Glutamatergic neuron (in vitro differentiated cells): Measurements from ENCODE around the gene DPH5. TPM values are rescaled to one million over a fixed set of nuclear protein-coding genes. Genes with fewer than 3 reads are reported as not detected.
"Not testable (repeated sequence)": the region's sequence is repeated elsewhere in the genome, so short reads cannot be mapped to it uniquely, and the experiment has no call there.

Experiments
- DNase-seq: peaks from one replicate; pipeline ENCODE4 v3.0.0; 2022
- H3K27ac Mint-ChIP-seq: one replicate; pipeline ENCODE4 v1.8.0; 2020; ENCODE audit warnings: mild to moderate bottlenecking, mixed read lengths, inconsistent platforms; ENCODE audit not compliant: unreplicated experiment
- H3K27me3 Mint-ChIP-seq: one replicate; pipeline ENCODE4 v1.8.0; 2020; ENCODE audit warnings: mild to moderate bottlenecking, moderate library complexity, mixed read lengths, inconsistent platforms; ENCODE audit not compliant: unreplicated experiment
- H3K36me3 Mint-ChIP-seq: one replicate; pipeline ENCODE4 v1.8.0; 2020; ENCODE audit warnings: mild to moderate bottlenecking, mixed read lengths, inconsistent platforms; ENCODE audit not compliant: unreplicated experiment
- H3K4me1 Mint-ChIP-seq: one replicate; pipeline ENCODE4 v1.8.0; 2020; ENCODE audit warnings: mild to moderate bottlenecking, low read depth, mixed read lengths, inconsistent platforms; ENCODE audit not compliant: unreplicated experiment
- H3K4me3 Mint-ChIP-seq: one replicate; pipeline ENCODE4 v1.8.0; 2020; ENCODE audit warnings: mild to moderate bottlenecking, mixed read lengths, inconsistent platforms; ENCODE audit not compliant: unreplicated experiment
- H3K9me3 Mint-ChIP-seq: one replicate; pipeline ENCODE4 v1.8.0; 2020; ENCODE audit warnings: mild to moderate bottlenecking, moderate library complexity, mixed read lengths, inconsistent platforms; ENCODE audit not compliant: unreplicated experiment
- CTCF ChIP-seq: fragments of 200-600 bp; sonication (generic); IDR thresholded peaks from one replicate; pipeline ENCODE4 v1.5.0; 2021; ENCODE audit not compliant: partially characterized antibody, unreplicated experiment
- long read RNA-seq: library from polyadenylated mRNA; unstranded; transcript quantifications from one replicate; pipeline ENCODE4 v2.0.0, GENCODE V29; 2020; ENCODE audit not compliant: unreplicated experiment
- total RNA-seq: library from RNA; stranded (reverse); fragmentation: NEBNext Ultra II Directional; extraction: Animal tissue kit (Norgen Biotek cat#: 25700); gene quantifications from one replicate; pipeline ENCODE4 v1.2.1, GENCODE V29; 2021; ENCODE audit not compliant: unreplicated experiment

Gene DPH5
- 40.5 TPM for total RNA-seq
- long read RNA-seq, transcript DPH5-203 (8 exons, 1,316 nt), result major isoform, 11 of 21 reads
- long read RNA-seq, partial matches to known transcripts, result 0 of 21 reads
- long read RNA-seq, other reads (novel, unspliced or antisense), result 7 of 21 reads

GRCh38 chr1:101025657-101026429 lies at the start of gene DPH5:
Gene DPH5, minus strand, starts transcription at chr1:101025784. Its CDS starts 341 bp downstream, at chr1:101025443.
- Mint-ChIP-seq H3K27ac (peak within 1 kb of the TSS; percentile 95), H3K4me1 (peaks cover 8% of the 10 kb centered on the region), H3K36me3 (no peaks in the 10 kb centered on the region), H3K4me3 (peak within 1 kb of the TSS; percentile 93), H3K27me3 (peaks cover 2% of the 10 kb centered on the region), H3K9me3 (peaks cover 7% of the 10 kb centered on the region)
- TF ChIP-seq CTCF, result no peak
- DNase-seq, result peak; percentile 95

- DNase-seq, result no peak
- Mint-ChIP-seq H3K36me3 (no peaks in the 10 kb centered on the region), H3K9me3 (peaks cover 1% of the 10 kb centered on the region), H3K27ac (no peak overlapping the region), H3K27me3 (no peaks in the 10 kb centered on the region), H3K4me1 (no peaks in the 10 kb centered on the region), H3K4me3 (no peak overlapping the region)
- TF ChIP-seq CTCF, result no peak
Measured at GRCh38 chr1:101073836-101074235, 48.3 kb upstream of the DPH5 start.

GRCh38 chr1:101071470-101071891 lies 45.9 kb upstream of the DPH5 start:
- H3K4me1 Mint-ChIP-seq, result no peaks in the 10 kb centered on the region
- no peaks in the 10 kb centered on the region for H3K36me3 Mint-ChIP-seq
- TF ChIP-seq CTCF, result no peak
- H3K9me3 Mint-ChIP-seq, result no peaks in the 10 kb centered on the region
- no peak for DNase-seq
- H3K27ac Mint-ChIP-seq, result no peak overlapping the region
- H3K27me3 Mint-ChIP-seq, result no peaks in the 10 kb centered on the region
- H3K4me3 Mint-ChIP-seq, result no peak overlapping the region

GRCh38 chr1:101069158-101069557 lies 43.6 kb upstream of the DPH5 start:
- Mint-ChIP-seq H3K4me1 (no peaks in the 10 kb centered on the region), H3K9me3 (peaks cover 2% of the 10 kb centered on the region), H3K4me3 (no peak overlapping the region)

GRCh38 chr1:101066937-101067335 lies 41.4 kb upstream of the DPH5 start:
- not testable (repeated sequence) for H3K36me3 Mint-ChIP-seq, H3K27me3 Mint-ChIP-seq, H3K4me1 Mint-ChIP-seq, DNase-seq, H3K9me3 Mint-ChIP-seq, H3K4me3 Mint-ChIP-seq, H3K27ac Mint-ChIP-seq

More at GRCh38 chr1:101069158-101069557, 43.6 kb upstream of the DPH5 start:
- Mint-ChIP-seq H3K27me3 (no peaks in the 10 kb centered on the region), H3K27ac (no peak overlapping the region), H3K36me3 (no peaks in the 10 kb centered on the region)
- TF ChIP-seq CTCF, result no peak
- no peak for DNase-seq
